ENCODE data around the gene GREB1. TPM values are rescaled to one million over a fixed set of nuclear protein-coding genes. Genes with fewer than 3 reads are reported as not detected.

GREB1 gene
- total RNA-seq, 1 donor from 2014 or later: 0.05 TPM

DNA sequence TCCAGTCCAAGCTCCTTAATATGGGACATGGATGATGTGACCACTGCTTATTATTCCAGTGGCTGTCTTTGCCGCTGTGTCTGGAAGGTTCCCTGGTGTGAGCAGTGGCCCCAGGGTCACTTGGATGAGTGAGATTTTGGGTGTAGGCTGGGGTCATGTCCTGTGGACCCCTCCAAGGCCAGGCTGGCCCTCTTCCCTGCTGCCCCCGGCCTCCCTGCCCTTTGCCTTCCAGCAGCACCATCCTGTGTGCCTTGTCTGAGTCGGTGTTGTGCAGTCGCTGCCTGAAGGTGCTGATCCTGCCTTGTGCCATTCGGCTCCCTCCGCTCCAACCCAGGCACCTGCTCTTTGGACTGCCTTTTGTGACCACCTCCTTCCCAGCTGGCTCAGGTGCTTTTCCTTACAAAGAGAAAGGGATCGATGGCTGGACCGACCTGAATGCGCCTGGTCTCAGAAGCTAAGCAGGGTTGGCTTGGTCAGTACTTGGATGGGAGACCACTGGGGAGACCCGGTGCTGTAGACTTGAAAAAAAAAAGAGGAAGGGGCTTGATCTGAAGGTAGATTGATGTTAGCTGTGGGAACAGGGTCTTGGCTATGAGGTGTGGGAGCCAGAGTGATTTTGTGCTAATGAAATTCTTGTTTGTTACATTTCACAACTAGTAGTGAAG, 16.7 kb upstream of the GREB1 start:
- DNase-seq: no peak
- Mint-ChIP-seq H3K36me3 (ENCODE audit: low read depth) (no peaks in the 10 kb centered on the region), H3K4me3 (no peak overlapping the region), H3K27me3 (no peaks in the 10 kb centered on the region), H3K27ac (no peak overlapping the region), H3K9me3 (no peaks in the 10 kb centered on the region), H3K4me1 (no peaks in the 10 kb centered on the region)
- intact Hi-C loops (cut with micrococcal nuclease): no loop called here

DNA sequence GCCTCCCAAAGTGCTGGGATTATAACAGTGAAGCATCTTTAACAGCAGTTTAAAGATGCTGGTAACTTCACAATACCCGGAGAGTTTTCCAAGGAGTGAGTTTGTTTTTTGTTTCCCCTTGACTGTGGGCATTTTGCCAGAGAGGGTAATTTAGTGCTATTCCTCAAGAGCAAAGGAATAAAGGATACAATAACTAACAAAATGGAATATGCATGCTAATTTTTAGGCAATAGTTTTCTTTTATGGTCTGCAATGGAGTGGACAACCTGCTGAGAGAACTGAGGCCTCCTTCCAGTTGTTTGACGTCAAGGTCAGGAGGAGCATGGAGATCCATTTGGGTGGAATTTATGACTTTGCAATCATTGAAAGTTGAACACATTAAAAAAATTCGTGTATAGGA, 15.9 kb upstream of the GREB1 start:
- intact Hi-C loops (cut with micrococcal nuclease): no loop called here
- Mint-ChIP-seq H3K4me1 (no peaks in the 10 kb centered on the region), H3K36me3 (ENCODE audit: low read depth) (no peaks in the 10 kb centered on the region), H3K9me3 (peaks cover 3% of the 10 kb centered on the region), H3K4me3 (no peak overlapping the region), H3K27me3 (no peaks in the 10 kb centered on the region), H3K27ac (no peak overlapping the region)
- DNase-seq: no peak

DNA sequence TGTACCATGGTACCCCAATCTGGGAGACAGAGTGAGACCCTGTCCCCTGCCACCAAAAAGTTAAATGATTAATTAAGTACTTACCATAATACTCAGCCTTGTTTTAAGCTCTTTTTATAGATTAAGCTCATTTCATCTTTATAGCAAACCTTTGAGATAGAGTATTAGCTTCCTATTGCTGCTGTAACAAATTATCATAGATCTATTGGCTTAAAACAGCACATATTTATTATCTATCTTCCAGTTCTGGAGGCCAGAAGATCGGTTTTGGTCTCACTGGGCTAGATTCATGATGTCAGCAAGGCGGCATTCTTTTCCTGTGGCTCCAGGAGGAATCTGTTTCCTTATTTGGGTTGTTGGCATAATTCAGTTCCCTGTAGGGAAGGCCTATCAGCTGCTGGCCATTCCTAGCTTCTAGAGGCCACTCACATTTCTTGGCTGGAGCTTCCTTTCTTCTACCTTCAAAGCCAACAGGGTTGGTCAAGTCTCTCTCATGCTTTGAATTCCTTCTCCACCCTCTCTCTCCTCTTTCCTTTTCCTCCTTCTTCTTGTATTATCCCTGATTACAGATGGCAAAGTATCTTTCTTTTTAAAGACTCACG, 13.7 kb upstream of the GREB1 start:
- no peak for DNase-seq
- H3K4me3 Mint-ChIP-seq: no peak overlapping the region
- no peak overlapping the region for H3K27ac Mint-ChIP-seq
- intact Hi-C loops (cut with micrococcal nuclease): no loop called here
- peaks cover 4% of the 10 kb centered on the region for H3K9me3 Mint-ChIP-seq
- H3K4me1 Mint-ChIP-seq: no peaks in the 10 kb centered on the region
- H3K36me3 Mint-ChIP-seq (ENCODE audit: low read depth): no peaks in the 10 kb centered on the region
- no peaks in the 10 kb centered on the region for H3K27me3 Mint-ChIP-seq

GRCh38 chr2:11521775-11522174, 12.1 kb upstream of the GREB1 start:
- Mint-ChIP-seq H3K36me3 (ENCODE audit: low read depth) (no peaks in the 10 kb centered on the region), H3K4me3 (no peak overlapping the region), H3K27me3 (peaks cover under 1% of the 10 kb centered on the region), H3K4me1 (no peaks in the 10 kb centered on the region), H3K9me3 (peaks cover 4% of the 10 kb centered on the region), H3K27ac (no peak overlapping the region)
- intact Hi-C loops (cut with micrococcal nuclease): no loop called here
- no peak for DNase-seq

GRCh38 chr2:11524470-11524869, 9.4 kb upstream of the GREB1 start:
- no peak overlapping the region for H3K27ac Mint-ChIP-seq
- no peak overlapping the region for H3K4me3 Mint-ChIP-seq
- no peak for DNase-seq
- H3K36me3 Mint-ChIP-seq (ENCODE audit: low read depth): no peaks in the 10 kb centered on the region
- H3K4me1 Mint-ChIP-seq: no peaks in the 10 kb centered on the region
- H3K27me3 Mint-ChIP-seq: peaks cover 9% of the 10 kb centered on the region
- intact Hi-C loops (cut with micrococcal nuclease): no loop called here
- peaks cover 4% of the 10 kb centered on the region for H3K9me3 Mint-ChIP-seq

- intact Hi-C loops (cut with micrococcal nuclease): no loop called here
- no peak for DNase-seq
- H3K27ac Mint-ChIP-seq: no peak overlapping the region
- no peaks in the 10 kb centered on the region for H3K36me3 Mint-ChIP-seq (ENCODE audit: low read depth)
- H3K4me1 Mint-ChIP-seq: no peaks in the 10 kb centered on the region
- H3K27me3 Mint-ChIP-seq: peaks cover 10% of the 10 kb centered on the region
- H3K4me3 Mint-ChIP-seq: no peak overlapping the region
- peaks cover 4% of the 10 kb centered on the region for H3K9me3 Mint-ChIP-seq
These were observed 8.1 kb upstream of the GREB1 start for GRCh38 chr2:11525762-11526161.

DNA sequence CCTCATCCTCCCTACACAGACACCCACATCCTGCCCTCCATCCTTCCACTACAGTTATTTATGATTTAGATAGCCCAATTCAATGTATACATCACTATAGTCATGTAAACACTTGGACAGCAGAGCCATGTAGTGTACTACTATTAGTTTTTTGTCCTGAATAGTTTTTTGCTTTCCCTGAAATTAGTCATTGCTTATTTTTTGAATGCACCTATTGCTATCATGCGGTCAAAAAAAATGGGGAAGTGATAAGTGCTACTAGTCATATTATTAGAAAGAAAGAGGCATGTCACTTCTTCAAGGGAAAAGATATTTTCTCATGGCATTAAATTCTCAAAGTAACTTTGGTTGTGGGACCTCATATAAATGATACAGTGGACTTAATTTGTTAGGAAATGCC, 6.8 kb upstream of the GREB1 start:
- H3K4me3 Mint-ChIP-seq: no peak overlapping the region
- intact Hi-C loops (cut with micrococcal nuclease): no loop called here

DNA sequence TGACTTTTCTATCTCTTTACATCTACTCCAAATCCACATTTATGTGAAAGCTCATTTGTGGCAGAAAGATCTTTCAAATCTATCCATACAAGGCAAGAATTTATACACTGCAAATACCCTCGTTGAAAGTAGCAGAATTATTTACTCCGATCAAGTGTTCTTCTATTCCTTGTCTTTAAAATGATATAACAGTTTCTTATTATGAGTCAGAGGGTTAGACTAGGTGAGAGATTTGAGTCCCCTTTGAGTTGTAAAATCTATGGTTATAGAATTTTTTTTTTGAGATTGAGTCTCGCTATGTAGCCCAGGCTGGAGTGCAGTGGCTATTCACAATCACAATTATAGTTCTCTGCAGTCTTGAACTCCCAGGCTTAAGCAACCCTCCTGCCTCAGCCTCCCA, 5.6 kb upstream of the GREB1 start:
- H3K4me3 Mint-ChIP-seq: no peak overlapping the region
- no peak for DNase-seq
- intact Hi-C loops (cut with micrococcal nuclease): no loop called here
- H3K9me3 Mint-ChIP-seq: no peaks in the 10 kb centered on the region
- no peaks in the 10 kb centered on the region for H3K4me1 Mint-ChIP-seq
- no peaks in the 10 kb centered on the region for H3K36me3 Mint-ChIP-seq (ENCODE audit: low read depth)
- H3K27me3 Mint-ChIP-seq: peaks cover 20% of the 10 kb centered on the region
- H3K27ac Mint-ChIP-seq: no peak overlapping the region

More for the DNA sequence above, 6.8 kb upstream of the GREB1 start:
- Mint-ChIP-seq H3K27me3 (peaks cover 12% of the 10 kb centered on the region), H3K27ac (no peak overlapping the region), H3K36me3 (ENCODE audit: low read depth) (no peaks in the 10 kb centered on the region), H3K9me3 (peaks cover 4% of the 10 kb centered on the region), H3K4me1 (no peaks in the 10 kb centered on the region)
- DNase-seq: no peak

GRCh38 chr2:11530864-11531465, 2.9 kb upstream of the GREB1 start:
- intact Hi-C loops (cut with micrococcal nuclease): no loop called here
- H3K4me1 Mint-ChIP-seq: no peaks in the 10 kb centered on the region
- H3K36me3 Mint-ChIP-seq (ENCODE audit: low read depth): no peaks in the 10 kb centered on the region
- no peak overlapping the region for H3K27ac Mint-ChIP-seq
- H3K9me3 Mint-ChIP-seq: no peaks in the 10 kb centered on the region
- peaks cover 26% of the 10 kb centered on the region for H3K27me3 Mint-ChIP-seq
- no peak for DNase-seq
- H3K4me3 Mint-ChIP-seq: no peak overlapping the region

DNA sequence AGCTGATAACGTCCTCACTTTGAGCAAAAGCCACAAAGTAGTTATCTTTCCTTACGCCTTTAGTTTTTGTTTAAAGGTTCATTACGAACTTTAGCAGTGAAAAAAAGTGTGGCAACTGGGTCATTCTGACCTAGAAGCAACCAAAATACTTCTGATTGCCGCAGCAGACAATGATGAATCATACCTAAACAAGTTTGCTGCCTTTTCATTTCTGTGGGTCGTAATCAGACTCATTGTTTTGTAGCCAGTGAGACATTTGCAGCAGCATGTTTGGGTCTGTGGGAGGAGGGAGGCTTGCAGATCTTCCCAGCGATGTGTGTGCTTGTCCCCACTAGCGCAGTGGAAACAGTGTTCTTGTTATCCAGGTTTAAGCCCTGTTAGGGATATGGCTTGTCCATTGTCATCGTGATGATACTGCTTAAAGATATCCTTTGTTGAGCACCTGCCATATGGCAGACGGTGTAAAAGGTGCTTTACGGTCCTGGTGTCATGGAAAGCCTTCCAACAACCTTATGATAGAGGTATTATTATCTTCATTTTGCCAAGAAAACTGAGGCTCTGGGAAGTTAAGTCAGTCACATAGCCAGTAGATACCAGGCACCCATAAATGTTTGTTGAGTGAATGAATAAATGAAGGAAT, 1.3 kb upstream of the GREB1 start:
- Mint-ChIP-seq H3K9me3 (no peaks in the 10 kb centered on the region), H3K27ac (no peak overlapping the region), H3K4me1 (no peaks in the 10 kb centered on the region), H3K27me3 (peaks cover 26% of the 10 kb centered on the region), H3K4me3 (no peak overlapping the region), H3K36me3 (ENCODE audit: low read depth) (no peaks in the 10 kb centered on the region)
- intact Hi-C loops (cut with micrococcal nuclease): no loop called here
- DNase-seq: no peak

DNA sequence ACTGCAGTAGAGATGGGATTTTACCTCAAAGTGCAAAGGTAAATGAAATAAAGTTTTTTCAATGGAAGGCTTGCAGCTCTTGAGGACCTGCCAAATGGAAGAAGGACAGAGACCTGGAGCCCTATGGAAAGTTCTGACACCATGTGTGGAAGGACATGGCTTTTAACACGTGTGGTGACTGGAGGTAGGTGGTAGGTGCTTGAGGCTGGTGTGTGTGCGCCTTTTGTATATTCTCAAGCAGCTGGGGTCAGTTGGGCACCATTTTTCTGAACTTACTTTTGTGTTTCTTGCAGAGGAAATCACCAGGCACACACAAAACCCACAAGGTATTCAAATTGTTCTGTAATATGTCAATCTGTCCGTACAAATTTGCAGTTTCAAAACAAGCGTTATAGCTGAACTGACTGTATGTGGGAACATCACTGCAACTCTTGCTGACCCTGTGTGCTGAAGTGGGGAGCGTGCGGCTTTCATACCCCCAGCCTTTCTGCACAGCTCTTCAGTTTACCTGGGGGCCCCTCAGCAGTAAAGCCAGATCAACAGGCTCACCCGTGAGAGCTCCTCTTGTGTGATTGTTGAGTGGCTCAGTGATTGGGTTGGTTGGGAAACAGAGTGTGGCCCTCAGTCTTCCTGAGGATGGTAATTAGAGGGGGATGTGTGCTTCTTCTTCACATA, 363 bp downstream of the GREB1 start:
- no peak overlapping the region for H3K4me3 Mint-ChIP-seq
- H3K27me3 Mint-ChIP-seq: peaks cover 23% of the 10 kb centered on the region
- DNase-seq: no peak
- H3K9me3 Mint-ChIP-seq: no peaks in the 10 kb centered on the region
- no peaks in the 10 kb centered on the region for H3K4me1 Mint-ChIP-seq
- no peak overlapping the region for H3K27ac Mint-ChIP-seq
- intact Hi-C loops (cut with micrococcal nuclease): no loop called here
- H3K36me3 Mint-ChIP-seq (ENCODE audit: low read depth): no peaks in the 10 kb centered on the region

DNA sequence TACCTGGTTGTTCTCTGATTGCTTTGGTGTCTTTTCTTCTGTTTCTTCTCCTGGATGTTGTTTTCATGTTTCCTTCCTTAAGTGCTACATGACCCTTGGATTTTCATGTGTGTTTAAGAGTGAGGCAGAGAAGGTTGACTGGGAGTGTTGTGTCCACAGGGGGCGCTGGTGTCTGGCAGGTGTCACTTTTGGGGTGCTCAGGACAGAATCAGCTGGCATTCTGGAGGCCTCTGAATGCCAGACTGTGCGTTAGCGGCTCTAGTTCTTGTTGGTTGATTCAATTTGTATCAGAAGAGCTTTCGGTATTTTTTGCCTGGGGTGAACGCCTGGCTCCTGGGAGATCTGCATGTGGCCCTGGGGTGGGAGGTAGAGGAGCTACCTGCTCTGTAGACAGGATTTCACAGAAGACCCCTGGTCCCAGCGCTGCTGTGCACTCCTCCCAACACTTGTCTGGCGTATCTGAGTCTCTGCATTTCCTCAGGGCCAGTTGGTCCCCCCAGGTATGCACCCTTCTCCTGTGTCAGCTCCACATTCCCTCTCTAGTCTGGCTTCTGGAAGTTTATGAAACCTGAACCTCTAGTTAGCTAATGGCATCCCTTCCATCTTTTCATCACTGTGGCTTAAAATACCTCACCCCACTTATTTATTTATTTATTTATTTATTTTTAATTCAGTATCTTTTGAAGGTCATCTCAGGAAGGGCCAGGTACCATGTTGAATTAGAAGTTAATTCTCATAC, 1.1 kb downstream of the GREB1 start:
- DNase-seq: no peak
- Mint-ChIP-seq H3K27ac (no peak overlapping the region), H3K4me3 (no peak overlapping the region), H3K4me1 (no peaks in the 10 kb centered on the region), H3K36me3 (ENCODE audit: low read depth) (no peaks in the 10 kb centered on the region), H3K27me3 (peaks cover 21% of the 10 kb centered on the region), H3K9me3 (no peaks in the 10 kb centered on the region)
- intact Hi-C loops (cut with micrococcal nuclease): no loop called here

- Mint-ChIP-seq H3K36me3 (ENCODE audit: low read depth) (no peaks in the 10 kb centered on the region), H3K27me3 (peaks cover 21% of the 10 kb centered on the region), H3K4me3 (no peak overlapping the region), H3K27ac (no peak overlapping the region), H3K4me1 (no peaks in the 10 kb centered on the region), H3K9me3 (no peaks in the 10 kb centered on the region)
- intact Hi-C loops (cut with micrococcal nuclease): no loop called here
- DNase-seq: no peak
These were observed 2.1 kb downstream of the GREB1 start for GRCh38 chr2:11535899-11536344.

Measured in activated CD4-positive, alpha-beta T cell treated with anti-CD3 and anti-CD28 coated beads, Interleukin-2, amount 10 ng/mL, durations not matched to agents 24 days and 14 days (primary cell).